HCT116 (cell line): ENCODE data around the gene FBXL14. TPM values are rescaled to one million over a fixed set of nuclear protein-coding genes. Genes with fewer than 3 reads are reported as not detected.

Experiments used
- ATAC-seq: fragments of 200-7000 bp; cut with Tn5 transposase; 2 replicates; pipeline ENCODE4 v1.9.1; 2020; ENCODE audit warnings: mild to moderate bottlenecking, moderate library complexity
- BruUV-seq: library from RNA; stranded (reverse); fragments of 400-500 nt; replicated peaks from 2 replicates; lab custom pipeline; 2021; lab: Mats Ljungman, UMichigan
- CTCF ChIA-PET: fragments of 300-600 bp; sonication (Branson Sonifier 250); formaldehyde crosslinking; loops from one replicate; lab custom pipeline; 2021; ENCODE audit warnings: antibody characterized with exemption; lab: Charles Lee
- POLR2A ChIA-PET: fragments of 300-600, 350-600 bp; sonication (Branson Sonifier 250); formaldehyde crosslinking; loops from one replicate; lab custom pipeline; 2021; ENCODE audit warnings: antibody characterized with exemption; lab: Charles Lee
- RAD21 ChIA-PET, 2 experiments: fragments of 300-600 bp; sonication (Branson Sonifier 250); formaldehyde crosslinking; loops; one replicate each; lab custom pipeline; 2023; ENCODE audit warnings: low total read pairs in 2 of 2; ENCODE audit not compliant: uncharacterized antibody in 2 of 2, unreplicated experiment in 2 of 2, low non-redundant PET in 1 of 2; lab: Charles Lee
- DNase-seq: peaks from one replicate; pipeline ENCODE4 v3.0.0-alpha.2; 2010; ENCODE audit warnings: low read depth, low spot score
- H2AFZ ChIP-seq: fragments of 200-600 bp; shearing (Covaris generic), sonication (generic); 2 replicates; pipeline ENCODE4 v1.6.1; 2017; ENCODE audit warnings: low read depth, mixed run types, mixed read lengths, antibody characterized with exemption, low read length; ENCODE audit not compliant: poor library complexity, severe bottlenecking
- H3K27ac ChIP-seq: 2 replicates; pipeline ENCODE4 v1.5.1; 2012; ENCODE audit warnings: low read depth, low read length
- H3K27me3 ChIP-seq: fragments of 200-600 bp; sonication (generic); 2 replicates; pipeline ENCODE4 v1.6.1; 2016; ENCODE audit warnings: mixed run types, low read length, mixed read lengths; ENCODE audit not compliant: insufficient read depth
- H3K36me3 ChIP-seq, 2 experiments: fragments of 200-500 bp in 1 of 2; fragments of 200-600 bp in 1 of 2; sonication (Bioruptor generic) in 1 of 2; sonication (generic) in 1 of 2; 2 replicates each; pipeline versions ENCODE4 v1.5.1 to v1.6.1; 2014 to 2016; ENCODE audit warnings: low read length in 2 of 2, inconsistent platforms in 1 of 2, mixed read lengths in 1 of 2, mixed run types in 1 of 2; ENCODE audit not compliant: insufficient read depth in 2 of 2, control insufficient read depth in 1 of 2
- H3K4me1 ChIP-seq, 2 experiments: fragments of 200-600 bp in 1 of 2; sonication (generic) in 1 of 2; 2 replicates each; pipeline versions ENCODE4 v1.5.1 to v1.6.1; 2012 to 2017; ENCODE audit warnings: low read length in 2 of 2, inconsistent platforms in 1 of 2, mild to moderate bottlenecking in 1 of 2, mixed read lengths in 1 of 2, mixed run types in 1 of 2, moderate library complexity in 1 of 2; ENCODE audit not compliant: insufficient read depth in 2 of 2, control insufficient read depth in 1 of 2
- H3K4me2 ChIP-seq: fragments of 200-600 bp; sonication (generic); 2 replicates; pipeline ENCODE4 v1.6.1; 2017; ENCODE audit warnings: mixed run types, low read length, mixed read lengths
- H3K4me3 ChIP-seq, 2 experiments: fragments of 200-600 bp in 1 of 2; sonication (generic) in 1 of 2; replicated peaks in 1 of 2; 2 replicates each; pipeline ENCODE4 v1.5.1; 2011 to 2016; ENCODE audit warnings: low read length in 2 of 2, control low read depth in 1 of 2, low read depth in 1 of 2, mild to moderate bottlenecking in 1 of 2, mixed read lengths in 1 of 2, mixed run types in 1 of 2
- H3K79me2 ChIP-seq: fragments of 200-600 bp; sonication (generic); 2 replicates; pipeline ENCODE4 v1.6.1; 2017; ENCODE audit warnings: mild to moderate bottlenecking, mixed run types, low read length, moderate library complexity, mixed read lengths; ENCODE audit not compliant: insufficient read depth
- H3K9ac ChIP-seq: fragments of 200-600 bp; sonication (generic); 2 replicates; pipeline ENCODE4 v1.6.1; 2016; ENCODE audit warnings: low read length, mixed read lengths
- H3K9me2 ChIP-seq: fragments of 200-600 bp; sonication (generic), shearing (Covaris generic); 2 replicates; pipeline ENCODE4 v1.6.1; 2017; ENCODE audit warnings: mixed run types, mild to moderate bottlenecking, moderate library complexity; ENCODE audit not compliant: insufficient read depth
- H3K9me3 ChIP-seq, 2 experiments: fragments of 200-500 bp in 1 of 2; fragments of 200-600 bp in 1 of 2; sonication (Bioruptor generic) in 1 of 2; sonication (generic) in 1 of 2; 2 replicates each; pipeline ENCODE4 v1.6.1; 2014 to 2017; ENCODE audit warnings: low read length in 2 of 2, mixed read lengths in 2 of 2, inconsistent platforms in 1 of 2, low read depth in 1 of 2, mild to moderate bottlenecking in 1 of 2, mixed run types in 1 of 2, moderate library complexity in 1 of 2; ENCODE audit not compliant: control insufficient read depth in 1 of 2, insufficient read depth in 1 of 2
- H4K20me1 ChIP-seq: fragments of 200-600 bp; sonication (generic), shearing (Covaris generic); 2 replicates; pipeline ENCODE4 v1.6.1; 2017; ENCODE audit warnings: mixed run types, mild to moderate bottlenecking, moderate library complexity; ENCODE audit not compliant: insufficient read depth
- CBX3 ChIP-seq: IDR thresholded peaks from 2 replicates; pipeline ENCODE4 v1.6.1; 2012; ENCODE audit warnings: low read depth
- EGR1 ChIP-seq: IDR thresholded peaks from 2 replicates; pipeline ENCODE4 v1.6.1; 2012; ENCODE audit warnings: low read depth
- ELF1 ChIP-seq: IDR thresholded peaks from 2 replicates; pipeline ENCODE4 v1.6.1; 2012; ENCODE audit warnings: low read depth, borderline replicate concordance
- EZH2 ChIP-seq: fragments of 200-600 bp; sonication (generic); IDR thresholded peaks from 2 replicates; pipeline ENCODE4 v1.6.1; 2017; ENCODE audit warnings: antibody characterized with exemption, mixed run types
- FOSL1 ChIP-seq: IDR thresholded peaks from 2 replicates; pipeline ENCODE4 v1.6.1; 2012; ENCODE audit warnings: low read depth
- MAX ChIP-seq: IDR thresholded peaks from 2 replicates; pipeline ENCODE4 v1.6.1; 2012
- POLR2A ChIP-seq: IDR thresholded peaks from 2 replicates; pipeline ENCODE4 v1.7.0; 2011; ENCODE audit warnings: borderline replicate concordance; ENCODE audit not compliant: insufficient read depth, insufficient read length; ENCODE audit errors: extremely low read depth
- POLR2AphosphoS5 ChIP-seq: IDR thresholded peaks from 2 replicates; pipeline ENCODE4 v1.6.1; 2011; ENCODE audit warnings: mild to moderate bottlenecking, low read depth, low read length, moderate library complexity
- SIN3A ChIP-seq: IDR thresholded peaks from 2 replicates; pipeline ENCODE4 v1.6.1; 2012; ENCODE audit warnings: low read depth
- SP1 ChIP-seq: IDR thresholded peaks from 2 replicates; pipeline ENCODE4 v1.6.1; 2012; ENCODE audit warnings: low read depth
- SRF ChIP-seq: IDR thresholded peaks from 2 replicates; pipeline ENCODE4 v1.6.1; 2012; ENCODE audit warnings: low read depth
- TCF7L2 ChIP-seq: IDR thresholded peaks from 2 replicates; pipeline ENCODE4 v1.7.0; 2011; ENCODE audit warnings: borderline replicate concordance, inconsistent platforms; ENCODE audit not compliant: insufficient read depth, insufficient read length; ENCODE audit errors: extremely low read depth
- ZBTB33 ChIP-seq: IDR thresholded peaks from 2 replicates; pipeline ENCODE4 v1.6.1; 2011; ENCODE audit warnings: mild to moderate bottlenecking, low read length, moderate library complexity; ENCODE audit not compliant: insufficient replicate concordance; ENCODE audit errors: extremely low read depth
- ZFX ChIP-seq: fragments of 450-650 bp; IDR thresholded peaks from 2 replicates; pipeline ENCODE4 v1.6.1; 2017
- intact Hi-C: fragments of 100-400 bp; cut with micrococcal nuclease; formaldehyde crosslinking; loops from 2 replicates; pipeline ENCODE4 v1.10.0; 2022
- total RNA-seq: library from RNA; stranded (reverse); gene quantifications from one replicate; pipeline ENCODE4 v1.2.1, GENCODE V29; 2021; ENCODE audit not compliant: unreplicated experiment
- TF ChIP-seq, protein P1 (sequence below), 3 experiments: fragments of 200-600 bp in 1 of 3; sonication (generic) in 1 of 3; IDR thresholded peaks in 2 of 3; conservative IDR thresholded peaks in 1 of 3; 2 replicates each; pipeline ENCODE4 v1.5.1; 2012 to 2017; ENCODE audit warnings: low read depth in 2 of 3, low read length in 2 of 3, antibody characterized with exemption in 1 of 3, borderline replicate concordance in 1 of 3, control low read depth in 1 of 3, mild to moderate bottlenecking in 1 of 3, mixed read lengths in 1 of 3, mixed run types in 1 of 3, moderate library complexity in 1 of 3; ENCODE audit not compliant: insufficient read depth in 1 of 3

FBXL14 gene
- total RNA-seq, 1 experiment from 2014 or later, result 19.0 TPM

DNA sequence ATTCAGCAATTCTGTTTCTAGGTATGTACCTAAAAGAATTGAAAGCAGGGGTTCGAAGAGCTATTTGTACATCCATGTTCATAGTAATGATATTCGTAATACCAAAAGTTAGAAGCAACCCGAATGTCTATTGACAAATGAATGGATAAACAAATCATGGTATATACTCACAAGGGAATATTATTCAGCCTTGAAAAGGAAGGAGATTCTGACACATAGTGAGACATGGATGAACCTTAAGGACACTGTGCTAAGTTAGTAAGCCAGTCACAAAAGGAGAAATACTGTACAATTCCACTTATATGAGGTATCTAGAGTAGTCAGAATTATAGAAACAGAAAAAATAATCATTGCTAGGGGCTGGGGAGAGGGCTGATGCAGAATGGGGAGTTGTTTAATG is 4.4 kb upstream of the FBXL14 start:
- Histone ChIP-seq H4K20me1 (no peaks in the 10 kb centered on the region), H3K27me3 (no peaks in the 10 kb centered on the region), H3K4me3 (no peak overlapping the region), H3K79me2 (peaks cover under 1% of the 10 kb centered on the region; the same call in 1 of the 2 replicates), H2AFZ (no peak overlapping the region), H3K4me1 (peaks cover 11 to 12% of the 10 kb centered on the region in 2 experiments), H3K4me2 (no peak overlapping the region), H3K36me3 (no peaks in the 10 kb centered on the region), H3K27ac (no peak overlapping the region), H3K9me3 (no peaks in the 10 kb centered on the region), H3K9ac (no peak overlapping the region), H3K9me2 (no peaks in the 10 kb centered on the region)
- no TSS peak for BruUV-seq
- no peak for ATAC-seq
- TF ChIP-seq SIN3A (no peak), ZBTB33 (no peak), ELF1 (no peak), EZH2 (no peak), SP1 (no peak), TCF7L2 (no peak), POLR2A (no peak), SRF (no peak), CBX3 (no peak), FOSL1 (no peak), POLR2AphosphoS5 (no peak), ZFX (no peak), EGR1 (no peak), MAX (no peak)
- TF ChIP-seq, protein P1, sequence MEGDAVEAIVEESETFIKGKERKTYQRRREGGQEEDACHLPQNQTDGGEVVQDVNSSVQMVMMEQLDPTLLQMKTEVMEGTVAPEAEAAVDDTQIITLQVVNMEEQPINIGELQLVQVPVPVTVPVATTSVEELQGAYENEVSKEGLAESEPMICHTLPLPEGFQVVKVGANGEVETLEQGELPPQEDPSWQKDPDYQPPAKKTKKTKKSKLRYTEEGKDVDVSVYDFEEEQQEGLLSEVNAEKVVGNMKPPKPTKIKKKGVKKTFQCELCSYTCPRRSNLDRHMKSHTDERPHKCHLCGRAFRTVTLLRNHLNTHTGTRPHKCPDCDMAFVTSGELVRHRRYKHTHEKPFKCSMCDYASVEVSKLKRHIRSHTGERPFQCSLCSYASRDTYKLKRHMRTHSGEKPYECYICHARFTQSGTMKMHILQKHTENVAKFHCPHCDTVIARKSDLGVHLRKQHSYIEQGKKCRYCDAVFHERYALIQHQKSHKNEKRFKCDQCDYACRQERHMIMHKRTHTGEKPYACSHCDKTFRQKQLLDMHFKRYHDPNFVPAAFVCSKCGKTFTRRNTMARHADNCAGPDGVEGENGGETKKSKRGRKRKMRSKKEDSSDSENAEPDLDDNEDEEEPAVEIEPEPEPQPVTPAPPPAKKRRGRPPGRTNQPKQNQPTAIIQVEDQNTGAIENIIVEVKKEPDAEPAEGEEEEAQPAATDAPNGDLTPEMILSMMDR (IDR thresholded peaks at IDR 0.05 in 2 of 3, conservative IDR thresholded peaks at IDR 0.05 in 1 of 3; ENCODE audit: borderline replicate concordance in 1 of 3, insufficient read depth in 1 of 3, low read depth in 2 of 3, low read length in 2 of 3), result no peak
- ChIA-PET RAD21 (no interaction called here), CTCF (no interaction called here), POLR2A (no interaction called here)
- DNase-seq, result no peak
- intact Hi-C loops, result no loop called here
